RKO (cell line): Measurements from ENCODE around the gene COLQ.

ENCODE experiments used
- DNase-seq: peaks from one replicate; pipeline ENCODE4 v3.0.0-alpha.2; 2016; ENCODE audit warnings: low spot score

COLQ gene

DNA sequence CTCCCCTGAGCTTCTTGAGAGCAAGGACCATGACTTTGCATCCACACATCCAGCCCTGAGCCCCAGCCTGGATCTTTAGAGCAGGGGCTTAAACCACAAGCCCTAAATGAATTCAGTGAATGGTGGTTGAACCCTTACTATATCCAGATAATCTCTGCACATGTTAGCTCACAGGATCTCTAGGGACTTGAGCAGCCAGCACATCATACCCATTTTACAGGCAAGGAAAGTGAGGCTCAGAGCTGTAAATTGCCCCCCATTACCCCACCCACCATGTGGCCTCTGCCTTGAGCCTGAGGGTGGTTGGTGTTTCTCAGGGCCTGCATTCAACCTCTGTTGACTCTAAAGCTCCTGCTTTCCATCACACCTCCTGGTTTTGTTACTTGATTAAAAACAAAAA is 66.5 kb downstream of the COLQ start:
- no peak for DNase-seq

DNA sequence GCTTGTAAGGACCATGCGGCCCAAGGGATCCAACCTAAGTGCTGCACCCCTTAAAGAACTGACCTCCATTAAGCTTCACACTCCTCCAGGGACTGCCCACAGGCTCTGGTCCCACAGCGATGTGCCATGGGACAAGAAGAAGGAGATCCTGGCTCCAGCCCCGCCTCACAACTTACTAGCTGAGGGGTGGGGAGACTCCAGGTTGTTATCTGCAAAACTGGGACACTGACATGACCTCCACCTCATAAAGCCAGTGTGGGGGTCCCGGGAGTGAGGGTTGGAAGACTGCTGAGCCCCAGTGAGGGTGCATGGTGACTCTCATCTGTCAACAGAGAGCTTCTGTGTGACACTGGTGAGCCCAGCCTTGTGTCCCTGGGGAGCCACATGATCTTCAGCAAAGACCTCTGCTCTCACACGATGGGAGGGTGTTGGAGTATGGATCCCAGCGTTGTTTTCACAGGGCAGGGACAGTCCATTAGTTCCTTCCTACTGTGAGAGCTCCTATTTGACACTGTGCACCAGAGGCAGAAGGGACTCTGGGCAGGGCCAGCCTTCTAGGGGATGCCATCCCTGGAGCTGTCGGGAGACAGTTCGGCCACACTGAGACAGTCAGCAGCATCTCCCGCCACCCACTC is 67.4 kb downstream of the COLQ start:
- no peak for DNase-seq

- no peak for DNase-seq
Observed at GRCh38 chr3:15453501-15453900, 68.0 kb downstream of the COLQ start.

GRCh38 chr3:15452961-15453360 is 68.5 kb downstream of the COLQ start:
- no peak for DNase-seq

DNA sequence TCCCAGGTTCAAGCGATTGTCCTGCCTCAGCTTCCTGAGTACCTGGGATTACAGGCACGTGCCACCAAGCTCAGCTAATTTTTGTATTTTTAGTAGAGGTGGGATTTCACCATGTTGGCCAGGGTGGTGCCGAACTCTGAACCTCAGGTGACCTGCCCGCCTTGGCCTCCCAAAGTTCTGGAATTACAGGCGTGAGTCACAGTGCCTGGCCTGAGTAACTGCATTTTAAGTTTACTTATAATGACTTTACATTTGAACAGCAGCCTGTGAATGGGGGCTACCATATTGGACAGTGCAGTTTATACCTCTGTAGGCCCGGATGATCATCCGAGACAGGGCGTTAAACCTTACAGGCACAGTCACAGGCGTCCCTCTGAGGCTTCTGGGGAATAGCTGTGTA is 69.3 kb downstream of the COLQ start:
- DNase-seq: no peak

- DNase-seq: no peak
Observed at GRCh38 chr3:15451216-15452113, 70.0 kb downstream of the COLQ start.

DNA sequence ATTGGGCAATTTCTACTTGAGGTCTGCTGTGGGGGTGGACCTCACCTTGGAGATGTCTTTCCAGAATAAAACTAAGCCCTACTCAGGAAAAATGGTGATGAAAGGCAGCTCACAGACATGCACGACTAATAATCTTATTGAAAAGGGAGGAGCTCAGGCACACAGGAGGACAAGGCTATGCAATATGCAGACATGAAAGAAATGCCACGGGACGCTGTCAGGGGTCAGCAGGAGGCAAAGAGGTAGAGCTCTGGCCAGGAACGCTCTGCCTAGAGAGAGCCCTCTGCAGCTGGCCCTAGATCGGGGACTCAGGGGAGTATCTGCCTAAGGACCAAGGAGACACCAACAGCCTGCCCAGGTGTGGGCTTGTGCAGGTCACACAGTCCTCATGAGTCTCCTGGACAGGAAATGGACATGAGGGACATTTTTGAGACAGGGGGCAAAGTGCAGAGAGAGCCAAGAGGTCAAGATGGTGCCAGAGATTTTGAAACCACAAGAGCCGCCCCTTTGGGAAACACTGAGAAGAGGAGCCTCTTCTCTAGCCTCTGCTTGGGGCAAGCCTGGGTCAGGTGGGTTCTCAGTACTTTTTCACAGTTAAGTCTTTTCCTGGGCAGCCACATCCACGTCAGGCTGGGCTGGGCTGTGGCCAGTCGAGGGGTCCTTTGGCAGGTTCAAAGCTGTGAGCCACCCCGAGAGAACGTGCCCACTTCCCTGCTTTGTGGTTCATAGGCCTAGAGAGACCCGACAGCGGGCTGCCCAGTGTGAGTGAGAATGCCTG is 70.9 kb downstream of the COLQ start:
- no peak for DNase-seq

DNA sequence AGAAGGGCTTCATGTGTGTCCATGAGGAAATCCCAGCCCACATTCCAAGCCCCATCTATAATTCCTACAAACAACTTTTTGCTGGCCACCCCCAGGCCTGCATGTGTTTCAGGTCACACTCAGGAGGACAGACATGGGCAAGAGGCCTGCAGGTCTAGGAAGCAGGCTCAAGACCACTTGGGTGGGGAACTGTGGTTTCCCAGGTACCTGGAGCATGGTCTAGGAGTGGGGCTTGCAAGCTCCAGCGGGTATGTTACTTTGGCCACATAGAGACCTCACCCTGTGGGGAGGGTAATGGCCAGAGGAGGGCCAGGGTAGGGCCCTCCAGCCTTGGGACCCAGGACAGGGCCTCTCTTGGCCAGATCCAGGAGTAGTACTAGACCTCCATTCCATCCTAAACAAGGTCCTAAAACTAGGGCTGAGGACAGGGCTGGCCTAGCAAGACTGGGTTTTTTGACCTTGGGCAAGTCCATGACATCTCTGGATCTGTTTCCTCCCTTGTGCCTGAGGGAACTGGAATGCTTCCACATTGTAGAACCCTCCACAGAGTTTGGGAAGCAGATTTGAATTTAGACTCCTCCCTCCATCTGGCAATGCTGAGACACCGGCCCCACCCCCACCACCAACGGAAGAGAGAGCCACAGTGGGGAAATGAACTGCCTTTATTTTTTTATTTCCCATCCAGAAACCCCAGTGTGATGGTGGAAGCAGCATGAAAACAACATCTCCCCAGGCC is 71.8 kb downstream of the COLQ start:
- no peak for DNase-seq

GRCh38 chr3:15443826-15444524 is 77.5 kb downstream of the COLQ start:
- DNase-seq: no peak

- DNase-seq: no peak
Observed at GRCh38 chr3:15440891-15441290, 80.6 kb downstream of the COLQ start.

GRCh38 chr3:15439476-15439875 is 82.0 kb downstream of the COLQ start:
- no peak for DNase-seq

GRCh38 chr3:15438983-15439382 is 82.5 kb downstream of the COLQ start:
- no peak for DNase-seq

GRCh38 chr3:15436246-15436645 is 85.3 kb downstream of the COLQ start:
- no peak for DNase-seq

GRCh38 chr3:15434756-15435155 is 86.8 kb downstream of the COLQ start:
- no peak for DNase-seq

GRCh38 chr3:15433531-15433930 is 88.0 kb downstream of the COLQ start:
- DNase-seq: no peak

- no peak for DNase-seq
Observed at GRCh38 chr3:15431256-15431837, 90.2 kb downstream of the COLQ start.

DNA sequence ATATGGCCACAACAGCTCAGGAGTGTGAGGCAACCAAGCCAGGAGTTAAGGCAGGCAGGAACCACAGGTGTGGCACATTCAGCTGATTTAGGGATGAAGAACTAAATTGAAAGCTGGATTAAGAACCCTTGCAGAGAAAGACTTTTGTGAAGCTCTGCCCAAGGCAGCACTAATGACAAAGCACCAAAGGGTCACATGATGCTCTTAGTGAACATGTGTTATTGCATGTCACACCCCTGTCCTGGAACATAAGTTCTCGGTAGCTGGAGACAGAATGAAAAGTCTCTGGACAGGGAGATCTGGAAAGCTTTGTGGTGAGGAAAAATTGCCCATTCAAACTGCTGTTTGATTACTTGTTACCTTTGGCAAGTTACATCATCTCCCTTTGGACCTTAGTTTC is 90.9 kb downstream of the COLQ start:
- no peak for DNase-seq

- DNase-seq: no peak
Observed at GRCh38 chr3:15429080-15429479, 92.4 kb downstream of the COLQ start.

DNA sequence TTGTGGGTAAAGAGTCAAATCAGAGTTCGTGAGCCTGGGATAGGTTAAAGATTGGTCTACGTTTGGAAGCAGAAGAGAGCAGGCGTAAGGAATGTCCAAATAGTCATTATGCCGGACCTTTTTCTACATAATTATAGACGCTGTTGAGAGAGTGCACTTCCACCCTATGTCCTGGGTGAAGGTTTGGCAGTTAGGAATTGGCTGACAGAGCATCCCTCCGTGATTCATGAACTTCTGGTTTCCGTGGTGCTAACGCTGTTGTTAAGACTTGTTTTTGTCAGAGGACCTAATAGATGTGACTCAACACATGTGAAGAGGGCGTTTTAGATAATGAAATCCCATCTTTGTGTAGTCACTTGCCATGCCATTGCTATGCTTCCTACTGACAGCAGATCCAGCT is 93.0 kb downstream of the COLQ start:
- peak; percentile 97 for DNase-seq

DNA sequence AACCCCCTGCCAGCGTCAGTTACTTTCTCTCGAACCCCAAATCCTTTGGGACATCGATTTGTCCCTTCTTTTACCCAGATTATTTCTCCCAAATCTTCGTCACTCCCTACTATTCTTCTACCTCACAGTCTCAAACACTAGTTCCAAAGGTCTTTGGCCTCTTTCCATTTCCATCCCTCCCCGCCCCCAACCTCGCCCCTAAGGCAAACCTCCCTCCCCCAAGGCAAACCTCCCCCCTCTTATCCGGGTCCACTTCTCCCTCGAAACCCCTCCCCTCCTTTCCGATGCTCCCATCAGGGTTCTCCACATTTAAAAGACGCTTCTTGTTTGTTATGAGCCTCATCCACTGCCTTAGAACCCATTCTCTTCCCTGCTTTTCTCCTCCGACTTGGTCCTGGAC is 93.5 kb downstream of the COLQ start:
- no peak for DNase-seq
